Adipose tissue (tissue), 3 donors: ENCODE results near the gene SPRED2. TPM values are rescaled to one million over a fixed set of nuclear protein-coding genes. Genes with fewer than 3 reads are reported as not detected.

ENCODE experiments used
- H3K27ac ChIP-seq: one replicate; pipeline ENCODE4 v1.5.1; 2013; ENCODE audit warnings: low read depth, low read length
- WGBS, 3 donors: extraction: QIAGEN DNeasy Blood & Tissue Kit; methylation state at CpG; one replicate each; pipeline ENCODE4 v1.1.7; 2013; 5-methylcytosine and 5-hydroxymethylcytosine counted together
- polyA plus RNA-seq, 3 donors: library from polyadenylated mRNA; stranded (reverse); fragments of 200-250 nt; gene quantifications; one replicate each; pipeline ENCODE4 v1.2.3, GENCODE V29; 2013
- donor health status: healthy with polysubstance abuse.
- donor health status: Bipolar disorder and iron deficiency.
- donor health status: healthy.

Gene SPRED2
- polyA plus RNA-seq, 3 donors, result 8.0 to 21.1 (median 20.8) TPM

DNA sequence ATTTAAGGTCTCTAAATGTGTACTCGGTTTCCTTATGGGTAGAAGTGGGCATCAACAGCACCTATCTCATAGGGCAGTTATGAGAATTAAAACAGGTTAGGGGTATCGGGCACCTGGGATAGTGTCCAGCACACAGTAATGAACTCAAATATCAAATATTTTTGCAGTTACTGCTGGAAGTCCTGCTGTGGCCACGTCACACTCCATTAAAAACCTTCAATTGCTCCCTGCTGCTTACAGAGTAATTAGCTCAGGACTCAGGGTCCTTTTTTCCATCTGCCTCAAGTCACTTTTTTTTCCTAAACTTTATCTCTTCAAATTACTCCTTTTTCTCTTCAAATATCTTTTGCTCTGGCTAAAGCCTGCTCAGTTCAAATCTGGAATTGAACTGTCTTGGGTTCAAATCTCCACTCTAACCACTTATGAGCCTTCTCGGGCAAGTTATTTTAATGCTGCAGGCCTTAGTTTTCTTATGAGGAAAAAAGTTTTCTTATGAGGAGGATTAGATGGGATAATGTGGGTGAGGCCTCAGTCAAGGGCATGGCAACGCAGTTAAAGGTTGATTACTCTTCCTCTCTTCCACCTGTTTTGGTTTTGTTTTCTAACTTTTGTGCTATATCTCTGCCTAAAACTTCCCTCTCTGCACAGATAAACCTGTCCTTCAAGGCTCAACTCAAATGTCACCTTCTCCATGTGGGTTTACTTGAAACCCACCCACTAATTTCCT, 36.6 kb downstream of the SPRED2 start:
- no peak overlapping the region for H3K27ac ChIP-seq
- WGBS, 3 donors, result 82 to 94% (median 93%) methylated on average over 5 of the region's 5 CpGs

GRCh38 chr2:65393743-65394422, 38.5 kb downstream of the SPRED2 start:
- H3K27ac ChIP-seq, result no peak overlapping the region
- WGBS, 3 donors, result 70 to 73% (median 72%) methylated on average over 3 of the region's 3 CpGs

DNA sequence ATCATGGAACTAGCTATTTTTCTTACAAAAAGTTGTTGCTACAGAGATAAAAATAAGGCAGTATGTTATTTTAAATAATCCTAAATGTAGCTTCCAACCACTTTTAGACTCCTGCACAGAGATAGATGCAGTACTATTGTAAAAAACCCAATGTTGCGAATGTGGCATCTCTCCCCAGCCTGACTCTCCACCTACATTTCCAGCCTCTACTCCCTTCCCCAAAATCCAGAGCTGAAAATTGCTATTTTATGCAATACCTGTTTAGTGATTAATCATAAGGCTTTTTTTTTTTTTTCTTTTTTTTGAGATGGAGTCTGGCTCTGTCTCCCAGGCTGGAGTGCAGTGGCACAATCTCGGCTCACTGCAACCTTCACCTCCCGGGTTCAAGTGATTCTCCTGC, 39.4 kb downstream of the SPRED2 start:
- 91 to 95% (median 93%) methylated on average over 3 of the region's 3 CpGs for WGBS, 3 donors
- H3K27ac ChIP-seq, result no peak overlapping the region

GRCh38 chr2:65392609-65393008, 39.8 kb downstream of the SPRED2 start:
- WGBS, 3 donors, result 91 to 96% (median 94%) methylated on average over 5 of the region's 5 CpGs

GRCh38 chr2:65390134-65390533, 42.3 kb downstream of the SPRED2 start:
- no peak overlapping the region for H3K27ac ChIP-seq
- 41 to 70% (median 46%) methylated on average over 6 of the region's 6 CpGs for WGBS, 3 donors

More at GRCh38 chr2:65392609-65393008, 39.8 kb downstream of the SPRED2 start:
- H3K27ac ChIP-seq, result no peak overlapping the region

DNA sequence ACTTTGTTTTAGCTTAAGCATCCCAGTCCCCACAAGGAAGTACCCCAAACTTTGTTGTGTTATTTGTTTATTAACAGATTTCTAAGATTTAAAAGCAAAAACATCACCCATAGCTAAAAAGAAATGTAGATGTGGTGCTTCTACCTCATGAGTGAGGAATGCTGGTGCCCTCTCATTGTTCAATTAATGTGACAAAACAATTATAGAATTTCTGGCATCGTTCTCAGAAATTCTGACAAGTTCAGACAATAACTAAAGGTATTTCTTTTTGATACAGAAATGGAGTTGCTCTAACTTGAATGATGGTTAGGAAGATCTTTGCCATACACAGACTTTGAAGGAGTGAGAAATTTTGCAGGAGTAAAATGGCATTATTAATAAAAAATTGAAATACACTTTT, 42.9 kb downstream of the SPRED2 start:
- no peak overlapping the region for H3K27ac ChIP-seq
- 71 to 79% (median 77%) methylated on average over 1 of the region's 1 CpG for WGBS, 3 donors

DNA sequence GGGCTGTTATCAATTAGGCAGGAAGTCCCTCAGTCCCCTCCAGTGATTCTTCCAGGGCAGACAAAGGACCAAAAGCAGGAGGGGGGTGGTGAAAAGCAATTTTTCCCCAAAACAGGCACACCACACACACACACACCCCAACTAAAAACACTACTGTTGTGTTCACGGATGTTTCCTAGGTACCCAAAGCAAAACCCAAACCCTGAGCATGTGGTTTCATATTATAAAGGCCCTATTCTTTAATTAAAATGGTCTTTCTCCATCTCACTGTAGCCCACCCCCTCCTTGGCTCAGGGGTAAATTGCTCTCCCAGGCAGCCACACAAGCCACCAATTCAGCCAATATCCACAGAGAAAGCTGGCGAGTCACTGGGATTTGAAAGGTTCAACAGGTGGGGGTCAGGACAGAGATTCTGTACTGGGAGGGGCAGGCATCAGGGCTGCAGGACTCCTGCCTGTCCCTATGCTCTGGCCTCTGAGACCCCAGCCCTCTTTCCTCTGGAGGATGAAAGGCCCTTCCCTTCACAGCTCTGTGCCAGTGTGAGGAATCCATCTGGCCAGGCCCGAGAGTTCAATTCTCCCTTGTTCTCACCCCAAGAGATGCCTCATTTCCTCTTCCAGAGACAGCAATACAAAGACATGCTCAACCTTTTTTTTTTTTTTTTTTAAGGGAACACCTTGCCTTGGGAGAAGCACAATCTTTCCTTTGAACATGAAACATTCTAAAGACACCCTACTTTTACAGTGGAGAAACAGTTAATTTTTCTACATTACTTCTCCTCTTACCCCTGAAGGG, 43.6 kb downstream of the SPRED2 start:
- H3K27ac ChIP-seq, result no peak overlapping the region
- WGBS, 3 donors, result 80 to 88% (median 85%) methylated on average over 3 of the region's 3 CpGs

GRCh38 chr2:65388051-65388531, 44.3 kb downstream of the SPRED2 start:
- H3K27ac ChIP-seq, result no peak overlapping the region

GRCh38 chr2:65386989-65387388, 45.4 kb downstream of the SPRED2 start:
- WGBS, 3 donors, result 89 to 97% (median 93%) methylated on average over 4 of the region's 4 CpGs
- H3K27ac ChIP-seq, result no peak overlapping the region

More at GRCh38 chr2:65388051-65388531, 44.3 kb downstream of the SPRED2 start:
- 88 to 98% (median 98%) methylated on average over 16 of the region's 16 CpGs for WGBS, 3 donors

DNA sequence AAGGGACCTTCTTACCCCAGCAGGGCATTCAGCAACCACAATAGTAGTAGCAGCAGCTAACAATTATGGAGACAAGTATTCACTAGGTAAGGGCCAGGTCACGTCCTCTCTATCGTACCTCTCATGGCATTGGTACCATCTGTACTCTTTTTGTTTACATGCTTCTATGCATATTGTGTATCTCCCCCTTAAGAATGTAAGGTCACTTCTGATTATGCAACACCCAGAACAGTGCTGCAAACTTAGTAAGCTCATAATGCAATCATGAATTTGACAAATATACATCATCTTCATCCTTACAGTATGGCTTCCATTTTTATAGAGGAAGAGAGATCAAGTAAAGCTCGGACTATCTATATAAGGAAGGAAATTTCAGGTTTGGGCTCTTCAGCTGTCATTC, 46.1 kb downstream of the SPRED2 start:
- WGBS, 3 donors, result 63 to 86% (median 83%) methylated on average over 3 of the region's 3 CpGs
- H3K27ac ChIP-seq, result no peak overlapping the region

DNA sequence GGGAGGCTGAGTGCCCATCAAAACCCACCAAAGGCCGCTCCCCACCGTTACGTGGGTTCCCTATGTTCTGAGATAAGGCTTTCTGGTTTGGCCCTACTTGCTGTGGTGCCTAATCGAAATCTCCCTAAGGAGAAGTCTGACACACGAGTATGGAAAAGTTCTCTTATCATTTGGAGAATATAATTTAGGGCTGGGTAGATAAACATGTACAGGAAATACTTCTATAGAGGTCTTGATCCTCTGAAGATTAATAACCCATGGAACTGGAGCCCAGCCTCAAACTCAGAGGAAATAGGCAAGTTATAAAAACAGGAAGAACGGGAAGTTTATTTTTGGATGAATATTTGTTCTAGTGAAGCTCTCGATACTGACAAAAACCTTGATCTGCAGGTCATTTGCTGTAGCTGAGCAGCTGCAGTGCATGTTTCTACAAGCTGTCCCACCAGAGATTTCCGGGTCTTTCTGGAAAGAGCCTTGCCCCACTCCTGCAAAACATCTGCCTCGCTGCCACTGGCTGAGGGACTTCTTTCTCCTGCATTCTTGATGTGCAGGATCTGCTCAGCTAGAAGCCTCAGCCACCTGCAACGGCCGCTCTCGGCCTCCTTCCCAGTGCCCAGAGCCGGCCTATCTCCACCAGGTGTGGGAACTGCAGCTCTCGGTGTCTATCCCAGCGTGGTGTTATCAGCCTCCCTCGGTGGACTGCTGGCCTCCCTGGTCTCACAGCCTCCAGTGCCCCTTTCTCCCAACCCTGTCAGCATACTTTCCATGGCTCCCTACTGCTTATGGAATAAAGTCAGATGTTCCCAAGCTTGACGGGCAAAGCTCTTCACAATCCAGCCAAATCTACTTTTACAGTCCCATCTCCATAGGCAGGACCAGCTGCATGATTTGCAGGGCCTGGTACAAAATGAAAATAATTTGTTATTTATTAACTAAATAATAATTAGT, 48.6 kb downstream of the SPRED2 start:
- 27 to 48% (median 37%) methylated on average over 17 of the region's 17 CpGs for WGBS, 3 donors

GRCh38 chr2:65382776-65383357, 49.5 kb downstream of the SPRED2 start:
- H3K27ac ChIP-seq, result no peak overlapping the region
- WGBS, 3 donors, result 8 to 14% (median 11%) methylated on average over 20 of the region's 20 CpGs

More for the DNA sequence above, 48.6 kb downstream of the SPRED2 start:
- H3K27ac ChIP-seq, result no peak overlapping the region

DNA sequence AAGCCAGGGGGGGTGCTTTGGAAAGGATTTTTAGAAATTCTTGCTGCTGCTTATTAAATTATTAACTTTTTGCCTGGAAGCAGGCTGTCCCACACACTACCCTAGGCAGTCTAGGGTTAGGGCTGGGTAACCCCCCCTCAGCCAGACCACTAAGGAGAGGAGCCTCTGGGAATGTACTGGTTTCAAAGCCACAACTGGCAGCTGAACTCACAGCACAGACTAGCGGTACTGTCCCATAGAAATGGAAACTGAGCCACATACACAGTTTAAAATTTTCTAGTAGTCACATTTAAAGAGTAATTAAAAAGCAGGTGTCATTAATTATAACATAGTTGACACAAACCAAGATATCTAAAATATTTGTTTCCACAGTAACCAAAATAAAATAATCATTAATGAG, 50.1 kb downstream of the SPRED2 start:
- 19 to 40% (median 40%) methylated on average over 1 of the region's 1 CpG for WGBS, 3 donors
- no peak overlapping the region for H3K27ac ChIP-seq

- no peak overlapping the region for H3K27ac ChIP-seq
- 58 to 93% (median 68%) methylated on average over 5 of the region's 5 CpGs for WGBS, 3 donors
These were observed 50.8 kb downstream of the SPRED2 start for GRCh38 chr2:65381607-65382051.

DNA sequence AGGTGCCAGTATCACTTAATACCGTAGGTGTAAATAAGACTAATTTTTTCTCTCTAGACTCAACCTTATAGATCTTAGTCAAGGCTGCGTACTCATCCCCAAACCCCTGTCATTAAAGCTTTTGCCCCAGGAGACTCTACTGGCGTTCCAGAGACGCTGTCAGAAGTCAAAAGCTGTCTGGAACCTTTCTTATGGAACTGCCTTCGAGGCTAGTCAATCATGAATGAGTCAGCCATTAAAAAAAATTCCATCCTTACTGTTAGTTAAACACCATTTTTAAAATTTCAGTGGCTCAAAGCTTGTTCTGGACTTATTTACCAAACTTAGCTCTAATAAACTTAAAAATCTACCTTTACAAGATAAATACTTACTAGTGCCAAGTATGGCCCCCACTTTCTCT, 52.1 kb downstream of the SPRED2 start:
- WGBS, 3 donors, result 72 to 80% (median 80%) methylated on average over 5 of the region's 5 CpGs
- H3K27ac ChIP-seq, result no peak overlapping the region

GRCh38 chr2:65379721-65380171, 52.7 kb downstream of the SPRED2 start:
- WGBS, 3 donors, result 81 to 90% (median 88%) methylated on average over 3 of the region's 3 CpGs
- H3K27ac ChIP-seq, result no peak overlapping the region

DNA sequence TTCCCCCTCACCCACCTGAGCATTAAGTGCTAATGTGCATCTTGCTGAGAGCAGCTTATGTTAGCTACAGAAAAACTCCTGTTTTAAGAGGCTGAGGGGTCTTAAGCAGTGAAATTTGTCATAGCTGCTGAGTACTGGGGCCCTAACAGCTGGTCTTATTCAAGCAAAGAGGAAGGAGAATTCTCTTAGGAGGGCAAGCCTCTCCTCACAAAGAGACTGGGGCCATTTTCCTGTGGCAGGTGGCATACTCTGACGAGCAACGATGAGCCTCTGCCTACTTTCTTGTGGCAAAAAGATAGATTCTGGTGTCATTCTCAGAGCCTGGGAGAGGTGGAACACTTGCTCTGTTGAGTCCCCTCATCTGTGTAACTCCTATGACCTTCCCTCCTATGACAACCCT, 53.2 kb downstream of the SPRED2 start:
- H3K27ac ChIP-seq, result no peak overlapping the region
- 86 to 96% (median 90%) methylated on average over 2 of the region's 2 CpGs for WGBS, 3 donors
